Muscle layer of duodenum (tissue), 2 donors: ENCODE measurements around the gene IGFN1.

ENCODE experiments used
- H3K27ac ChIP-seq: one replicate; pipeline ENCODE4 v1.7.0; 2013; ENCODE audit warnings: mild to moderate bottlenecking, low read length
- H3K27me3 ChIP-seq: one replicate; pipeline ENCODE4 v1.7.0; 2013; ENCODE audit warnings: low read depth, mild to moderate bottlenecking, control low read depth, low read length
- H3K36me3 ChIP-seq, 2 donors: one replicate each; pipeline ENCODE4 v1.7.0; 2013; ENCODE audit warnings: low read length in 2 of 2, control low read depth in 1 of 2, mild to moderate bottlenecking in 1 of 2; ENCODE audit not compliant: insufficient read depth in 2 of 2, control insufficient read depth in 1 of 2
- H3K4me1 ChIP-seq, 2 donors: one replicate each; pipeline ENCODE4 v1.7.0; 2013; ENCODE audit warnings: low read length in 2 of 2, mild to moderate bottlenecking in 2 of 2, control low read depth in 1 of 2, moderate library complexity in 1 of 2; ENCODE audit not compliant: insufficient read depth in 2 of 2, control insufficient read depth in 1 of 2
- H3K4me3 ChIP-seq, 2 donors: one replicate each; pipeline ENCODE4 v1.7.0; 2013; ENCODE audit warnings: low read length in 2 of 2, low read depth in 1 of 2, mild to moderate bottlenecking in 1 of 2
- H3K9me3 ChIP-seq, 2 donors: one replicate each; pipeline ENCODE4 v1.7.0; 2013; ENCODE audit warnings: low read length in 2 of 2, control low read depth in 1 of 2, mild to moderate bottlenecking in 1 of 2; ENCODE audit not compliant: control insufficient read depth in 1 of 2
- donor health status: healthy.

Gene IGFN1

DNA sequence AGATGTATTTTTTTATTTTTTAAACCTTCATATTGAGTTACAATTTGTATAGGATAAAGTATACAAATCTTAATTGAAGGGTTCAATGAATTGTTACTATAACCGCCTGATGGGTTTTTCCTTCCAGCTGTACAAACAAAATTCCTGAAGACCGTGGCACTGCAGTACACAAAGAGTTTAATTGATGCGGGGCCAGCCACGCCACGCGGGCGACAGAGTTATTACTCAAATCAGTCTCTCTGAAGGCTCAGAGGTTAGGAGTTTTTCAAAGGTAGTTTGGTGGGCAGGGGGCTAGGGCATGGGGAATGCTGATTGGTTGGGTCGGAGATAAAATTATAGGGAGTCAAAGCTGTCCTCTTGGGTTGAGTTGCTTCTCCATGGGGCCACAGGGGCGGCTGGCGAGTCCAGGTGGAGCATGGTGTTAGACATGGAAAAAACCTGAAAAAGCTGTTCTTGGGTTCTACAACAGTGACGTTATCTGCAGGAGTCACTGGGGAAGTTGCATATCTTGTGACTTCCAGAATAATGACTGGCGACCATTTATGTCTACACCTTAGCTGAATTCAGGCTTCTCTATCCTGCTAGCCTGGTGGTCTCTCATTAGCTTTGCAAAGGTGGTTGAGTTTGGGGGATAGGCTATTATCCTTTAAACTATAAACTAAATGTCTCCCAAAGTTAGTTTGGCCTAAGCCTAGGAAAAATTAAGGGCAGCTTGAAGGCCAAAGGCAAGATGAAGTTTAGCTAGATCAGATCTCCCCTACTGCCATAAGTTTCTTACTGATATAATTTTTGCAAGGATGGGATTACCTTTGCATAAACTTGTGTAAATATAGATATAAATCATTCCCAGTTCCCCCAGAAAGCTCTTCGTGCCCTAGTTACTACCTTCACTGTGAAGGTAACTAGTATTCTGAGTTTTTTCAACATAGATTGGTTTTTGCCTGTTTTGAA lies 23.3 kb upstream of the IGFN1 start:
- Histone ChIP-seq H3K9me3 (no peaks in the 10 kb centered on the region), H3K36me3 (no peaks in the 10 kb centered on the region), H3K27me3 (no peaks in the 10 kb centered on the region), H3K4me1 (peaks cover 0 to 6% of the 10 kb centered on the region in 2 donors), H3K27ac (no peak overlapping the region), H3K4me3 (no peak overlapping the region)

DNA sequence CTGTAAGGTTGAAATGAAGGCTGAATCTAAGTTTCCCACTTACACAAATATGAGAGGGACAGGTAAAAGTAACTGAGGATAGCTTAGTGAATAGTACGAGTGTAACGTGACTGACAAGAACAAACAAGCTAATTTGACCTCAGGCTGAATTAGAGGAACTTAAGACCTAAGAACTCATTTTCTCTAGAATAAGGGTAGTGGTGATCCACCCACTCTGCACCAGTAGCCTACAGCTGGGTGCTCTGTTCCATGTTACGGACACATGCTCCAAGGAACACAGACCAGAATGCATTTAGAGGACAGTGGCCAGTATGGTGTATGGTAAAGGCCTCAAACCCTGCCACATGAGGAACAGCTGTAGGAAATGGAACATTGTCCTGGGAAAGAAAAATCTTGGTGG lies 21.4 kb upstream of the IGFN1 start:
- Histone ChIP-seq H3K4me3 (no peak overlapping the region), H3K4me1 (peaks cover 0 to 6% of the 10 kb centered on the region in 2 donors), H3K27ac (no peak overlapping the region), H3K9me3 (no peaks in the 10 kb centered on the region), H3K36me3 (no peaks in the 10 kb centered on the region), H3K27me3 (no peaks in the 10 kb centered on the region)

DNA sequence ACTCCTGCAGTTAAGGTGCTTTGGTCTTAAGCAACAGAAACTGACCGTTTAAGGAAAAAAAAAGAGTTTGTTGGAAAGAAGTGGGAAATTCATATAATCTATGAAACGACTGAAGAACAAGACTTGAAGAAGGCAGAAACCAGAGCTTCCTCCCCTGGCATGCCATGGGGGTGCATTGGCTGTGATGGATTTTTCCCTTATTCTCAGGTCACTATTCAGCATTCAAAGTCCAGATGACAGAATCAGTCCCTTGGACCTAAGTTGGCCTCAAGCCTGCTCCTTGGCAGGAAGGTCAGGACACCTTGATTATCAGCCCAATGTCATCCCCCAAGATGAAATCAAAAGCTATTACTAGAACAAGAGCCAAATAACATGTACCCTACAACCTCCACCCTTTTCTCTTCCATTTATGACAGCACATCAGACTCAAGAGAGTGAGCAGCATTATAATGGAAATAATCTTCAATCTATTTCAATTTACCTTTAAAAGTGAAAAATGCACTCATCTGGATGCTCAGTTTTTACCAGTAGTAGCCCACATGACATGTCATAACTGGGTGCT lies 20.6 kb upstream of the IGFN1 start:
- Histone ChIP-seq H3K27me3 (no peaks in the 10 kb centered on the region), H3K27ac (peak overlapping the region; percentile 57), H3K9me3 (no peaks in the 10 kb centered on the region), H3K4me3 (peak overlapping the region; percentile 45 to 66), H3K4me1 (peaks cover 0 to 6% of the 10 kb centered on the region in 2 donors), H3K36me3 (no peaks in the 10 kb centered on the region)

DNA sequence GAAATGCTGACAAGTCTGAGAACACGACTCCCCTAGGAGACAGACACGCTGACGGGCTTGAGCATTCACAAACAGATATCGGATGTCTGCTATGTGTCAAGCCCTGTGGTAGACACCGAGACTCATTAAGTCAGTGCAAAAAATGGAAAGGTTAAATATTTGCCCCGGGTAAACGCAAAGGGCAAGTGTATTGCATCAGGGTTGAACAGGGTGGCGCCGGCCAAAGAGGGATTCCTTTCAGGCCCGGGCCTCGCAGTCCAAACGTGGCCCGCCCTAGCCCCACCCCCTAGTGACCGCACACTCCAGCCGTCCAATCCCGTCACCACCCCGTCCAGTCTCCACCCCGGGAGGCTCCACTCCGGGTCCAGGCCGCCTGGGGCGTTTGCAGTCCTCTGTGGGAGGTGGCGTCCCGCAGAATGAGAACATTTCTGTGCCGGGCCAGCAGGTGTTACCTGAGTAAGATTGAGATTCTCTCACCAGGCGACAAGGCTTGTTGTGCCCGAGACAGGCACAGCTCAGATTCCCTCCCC lies 20.0 kb upstream of the IGFN1 start:
- H3K9me3 ChIP-seq: no peaks in the 10 kb centered on the region
- peak overlapping the region; percentile 79 for H3K27ac ChIP-seq
- no peaks in the 10 kb centered on the region for H3K27me3 ChIP-seq
- peaks cover 0 to 6% of the 10 kb centered on the region in 2 donors for H3K4me1 ChIP-seq
- no peaks in the 10 kb centered on the region for H3K36me3 ChIP-seq
- H3K4me3 ChIP-seq: peak overlapping the region; percentile 65 to 66

GRCh38 chr1:201171063-201172036 lies 19.3 kb upstream of the IGFN1 start:
- Histone ChIP-seq H3K27me3 (no peaks in the 10 kb centered on the region), H3K9me3 (no peaks in the 10 kb centered on the region), H3K4me1 (peaks cover 0 to 6% of the 10 kb centered on the region in 2 donors), H3K36me3 (no peaks in the 10 kb centered on the region), H3K4me3 (peak overlapping the region; percentile 65 to 66), H3K27ac (peak overlapping the region; percentile 79)

DNA sequence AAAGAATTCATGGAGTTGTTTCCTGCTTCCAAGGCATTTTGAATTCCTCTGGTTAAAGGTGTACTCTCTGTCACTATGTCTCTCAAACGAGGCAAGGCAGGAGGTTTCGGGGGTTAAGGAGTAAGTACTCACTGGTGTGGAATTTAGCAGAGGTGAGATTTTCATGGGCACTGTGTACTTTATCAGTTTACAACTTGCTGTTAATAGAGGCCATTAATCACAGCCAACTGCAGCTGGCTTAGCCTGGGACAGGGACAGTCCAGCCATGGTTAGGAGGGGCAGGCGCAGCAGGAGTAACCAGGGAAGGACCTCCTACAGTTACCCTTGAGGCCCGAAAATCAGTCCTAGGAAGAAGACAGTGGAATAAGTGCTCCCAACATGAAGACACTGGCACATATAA lies 18.3 kb upstream of the IGFN1 start:
- Histone ChIP-seq H3K36me3 (no peaks in the 10 kb centered on the region), H3K27ac (no peak overlapping the region), H3K4me1 (peaks cover 0 to 6% of the 10 kb centered on the region in 2 donors), H3K9me3 (no peaks in the 10 kb centered on the region), H3K27me3 (no peaks in the 10 kb centered on the region), H3K4me3 (no peak overlapping the region)

DNA sequence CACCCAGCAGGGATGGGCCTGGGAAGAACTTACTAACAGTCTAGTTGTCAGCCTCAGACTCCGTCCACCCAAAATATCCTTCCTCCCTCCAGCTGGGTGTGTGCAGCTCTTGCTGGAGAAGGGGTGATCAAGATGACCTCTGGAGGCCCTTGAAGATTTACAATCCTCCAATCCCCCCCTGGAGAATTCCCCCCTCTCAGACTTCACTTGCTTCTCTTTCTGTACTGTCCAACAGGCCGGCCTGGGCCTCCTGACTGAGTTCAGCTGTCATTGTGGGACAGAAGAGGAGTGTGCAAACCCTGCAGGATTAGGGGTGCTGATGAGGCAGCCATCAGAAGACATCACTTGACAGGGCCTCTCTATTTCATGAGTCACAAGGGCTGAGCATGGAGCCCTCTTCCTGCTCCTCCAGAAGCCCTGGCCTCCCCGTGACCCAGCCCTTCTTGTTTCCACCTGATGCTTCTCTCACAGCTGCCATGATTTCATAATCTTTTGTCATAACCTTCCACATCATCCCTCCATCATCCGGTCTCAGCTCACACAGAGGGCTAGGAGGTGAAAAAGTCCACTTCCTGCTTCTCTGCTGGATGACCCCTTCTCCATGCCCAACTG lies 17.5 kb upstream of the IGFN1 start:
- peaks cover 0 to 6% of the 10 kb centered on the region in 2 donors for H3K4me1 ChIP-seq
- no peaks in the 10 kb centered on the region for H3K27me3 ChIP-seq
- H3K36me3 ChIP-seq: no peaks in the 10 kb centered on the region
- H3K9me3 ChIP-seq: no peaks in the 10 kb centered on the region
- no peak overlapping the region for H3K4me3 ChIP-seq
- no peak overlapping the region for H3K27ac ChIP-seq

DNA sequence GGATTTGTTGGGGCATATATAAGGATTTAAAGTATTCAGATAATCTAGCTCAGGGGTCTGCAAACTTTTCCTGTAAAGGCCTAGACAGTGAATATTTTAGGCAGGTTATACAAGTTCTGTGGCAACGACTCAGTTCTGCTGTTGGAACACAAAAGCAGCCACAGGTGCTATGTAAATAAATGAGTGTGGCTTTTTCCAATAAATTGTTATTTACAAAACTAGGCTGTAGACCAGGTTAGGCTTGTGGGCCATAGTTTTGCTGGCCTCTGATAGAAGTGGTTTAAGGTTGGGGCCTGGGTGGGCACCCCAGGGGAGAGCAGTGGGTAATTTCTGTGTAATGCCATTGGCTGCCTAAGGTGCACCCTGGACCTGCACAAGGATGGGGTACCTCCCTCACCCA lies 16.9 kb upstream of the IGFN1 start:
- Histone ChIP-seq H3K36me3 (no peaks in the 10 kb centered on the region), H3K27me3 (no peaks in the 10 kb centered on the region), H3K27ac (no peak overlapping the region), H3K4me1 (peaks cover 0 to 6% of the 10 kb centered on the region in 2 donors), H3K9me3 (no peaks in the 10 kb centered on the region), H3K4me3 (no peak overlapping the region)

DNA sequence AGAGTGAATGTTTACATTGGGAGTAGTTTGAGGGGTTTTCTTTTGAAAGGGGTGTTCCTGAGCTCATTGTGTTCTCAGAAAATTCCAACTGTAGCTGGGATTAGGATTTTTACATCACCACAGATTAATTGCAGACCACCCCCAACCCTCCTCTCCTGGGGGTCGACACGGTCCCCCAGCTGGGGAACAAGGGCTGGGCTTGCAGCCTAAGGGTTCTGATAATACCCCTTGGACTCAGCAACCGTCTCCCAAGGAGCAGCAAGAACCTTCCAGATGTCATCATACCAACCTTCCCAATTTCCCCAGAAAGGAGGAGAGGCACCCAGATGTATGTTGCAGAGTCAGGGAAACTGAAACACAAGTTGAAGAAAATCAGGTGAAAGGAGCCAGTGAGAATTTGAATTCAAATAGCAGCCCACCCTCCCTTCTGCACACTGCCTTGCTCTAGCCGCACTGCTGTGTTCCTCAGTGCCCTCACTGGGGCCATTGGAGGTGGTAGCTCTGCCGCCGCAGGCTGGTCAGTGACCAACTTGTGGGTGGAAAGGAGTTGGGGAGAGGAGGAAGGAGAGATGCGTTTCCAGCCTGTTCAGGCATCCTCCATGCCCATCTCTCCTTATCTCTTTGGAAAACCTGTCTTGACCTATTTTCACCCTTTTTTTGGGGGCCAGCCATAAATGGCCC lies 14.7 kb upstream of the IGFN1 start:
- H3K27ac ChIP-seq: no peak overlapping the region
- peaks cover 0 to 6% of the 10 kb centered on the region in 2 donors for H3K4me1 ChIP-seq
- no peak overlapping the region for H3K4me3 ChIP-seq
- no peaks in the 10 kb centered on the region for H3K36me3 ChIP-seq
- no peaks in the 10 kb centered on the region for H3K9me3 ChIP-seq
- no peaks in the 10 kb centered on the region for H3K27me3 ChIP-seq

DNA sequence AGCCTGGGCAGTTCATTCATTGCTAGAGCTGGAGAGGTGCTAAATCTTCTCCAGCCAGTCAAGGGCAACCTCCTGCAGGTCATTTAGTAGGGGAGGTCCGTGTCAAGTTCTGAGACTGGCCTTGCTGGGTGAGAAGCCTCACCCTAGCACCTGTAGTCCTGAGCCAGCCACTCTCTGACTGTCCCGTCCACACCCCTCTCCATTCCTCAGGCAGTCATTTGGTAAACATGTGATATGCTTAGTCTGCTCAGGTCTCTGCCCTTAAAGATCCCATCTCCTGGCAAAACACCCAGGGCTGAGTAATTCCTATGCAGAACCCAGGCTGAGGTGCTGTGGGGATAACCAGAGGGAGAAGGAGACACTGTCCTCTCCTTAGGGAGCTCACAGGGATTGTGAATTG lies 13.7 kb upstream of the IGFN1 start:
- H3K27me3 ChIP-seq: no peaks in the 10 kb centered on the region
- no peaks in the 10 kb centered on the region for H3K9me3 ChIP-seq
- no peak overlapping the region for H3K4me3 ChIP-seq
- no peak overlapping the region for H3K27ac ChIP-seq
- H3K4me1 ChIP-seq: no peaks in the 10 kb centered on the region
- no peaks in the 10 kb centered on the region for H3K36me3 ChIP-seq
